ENCODE data around the gene KLHL25. TPM values are rescaled to one million over a fixed set of nuclear protein-coding genes. Genes with fewer than 3 reads are reported as not detected.

Gene KLHL25
- total RNA-seq, 1 experiment from 2014 or later, result 9.5 TPM

DNA sequence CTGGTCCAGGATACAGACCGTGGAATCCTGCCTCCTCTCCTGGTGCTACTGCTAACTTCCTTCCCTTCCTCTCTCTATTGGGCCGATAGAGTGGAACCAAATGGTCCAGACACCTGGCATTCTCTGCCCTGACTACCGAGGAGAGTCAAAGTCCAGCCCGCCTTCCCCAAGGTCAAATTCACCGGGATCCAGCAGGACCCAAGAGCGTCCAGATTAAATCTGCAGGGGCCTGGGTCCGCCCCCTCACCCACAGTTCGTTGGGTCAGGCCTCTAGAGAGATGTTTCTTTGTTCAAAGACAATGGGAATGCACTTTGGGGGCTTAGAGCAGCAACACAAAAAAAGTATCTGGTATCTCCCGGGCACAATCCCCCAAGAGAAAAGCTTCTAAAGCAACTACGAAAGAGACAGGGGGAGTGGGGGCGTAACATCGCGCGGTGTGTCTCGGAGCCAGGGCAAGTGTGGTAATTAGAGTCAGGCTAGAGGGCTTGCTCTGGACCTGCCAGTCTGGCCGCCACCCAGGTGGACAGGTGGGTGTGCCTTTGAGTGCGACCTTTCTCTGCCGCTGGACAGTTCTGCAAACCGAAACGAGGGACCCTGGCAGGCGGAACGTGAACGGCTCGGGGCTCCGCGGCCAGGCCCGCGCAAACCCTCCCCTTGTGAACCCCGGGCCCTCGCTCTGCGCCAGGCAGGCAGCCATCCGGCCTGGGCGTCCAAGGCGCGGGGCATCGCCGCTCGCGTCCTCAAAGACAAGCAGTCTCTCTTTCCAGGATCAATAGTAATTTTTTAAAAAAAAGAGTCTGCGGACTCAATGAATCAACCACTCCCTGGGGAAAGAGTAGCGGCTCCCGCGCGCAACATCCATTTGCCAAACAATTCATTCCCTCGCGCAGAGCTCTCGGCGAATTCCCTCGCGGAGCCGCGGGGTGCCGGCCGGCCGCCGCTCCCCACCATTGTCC, 806 bp downstream of the KLHL25 start:
- Histone ChIP-seq H3K36me3 (no peaks in the 10 kb centered on the region), H3K4me1 (peaks cover 4% of the 10 kb centered on the region; the same call in 1 of the 2 replicates), H3K27ac (peak overlapping the region; percentile 62), H3K4me3 (peak overlapping the region; percentile 96), H3K9me3 (replicated peaks) (no peaks in the 10 kb centered on the region), H3K27me3 (no peaks in the 10 kb centered on the region)
- peak; percentile 45 to 47 for DNase-seq

DNA sequence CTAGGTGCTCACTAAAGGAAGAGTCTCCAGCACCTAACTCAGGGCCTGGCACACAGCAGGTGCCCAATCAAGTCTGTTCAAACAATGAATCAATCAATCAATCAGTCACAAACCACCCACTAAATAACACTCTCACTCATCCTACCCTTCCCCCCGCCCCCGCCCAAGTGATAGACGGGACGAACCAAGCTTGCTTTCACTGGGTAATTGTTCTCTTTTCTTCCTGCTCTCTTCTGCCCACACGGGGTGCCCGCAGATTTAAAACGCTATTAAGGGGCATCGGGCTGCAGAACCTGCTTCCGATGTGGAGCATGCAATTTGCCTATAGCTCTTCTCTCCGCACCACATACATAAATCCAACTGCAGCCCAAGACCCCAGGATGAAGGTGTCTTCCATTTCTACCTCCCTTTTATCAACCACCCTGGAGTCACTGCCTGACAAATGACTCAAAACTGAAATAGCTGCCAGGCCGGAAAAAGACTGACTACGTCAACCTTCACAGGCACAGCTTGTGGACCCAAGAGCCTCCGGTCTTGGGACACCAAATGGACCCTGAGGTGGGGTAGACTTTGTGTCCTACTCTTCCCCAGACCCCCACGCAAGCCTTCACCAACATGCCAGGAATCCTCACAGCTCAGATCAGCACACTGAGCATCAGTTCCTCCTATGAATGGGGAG, 1.7 kb downstream of the KLHL25 start:
- no peak for DNase-seq
- Histone ChIP-seq H3K4me3 (peak overlapping the region; percentile 96), H3K9me3 (replicated peaks) (no peaks in the 10 kb centered on the region), H3K27ac (no peak overlapping the region), H3K27me3 (no peaks in the 10 kb centered on the region), H3K4me1 (peaks cover 8% of the 10 kb centered on the region; the same call in 1 of the 2 replicates), H3K36me3 (no peaks in the 10 kb centered on the region)

DNA sequence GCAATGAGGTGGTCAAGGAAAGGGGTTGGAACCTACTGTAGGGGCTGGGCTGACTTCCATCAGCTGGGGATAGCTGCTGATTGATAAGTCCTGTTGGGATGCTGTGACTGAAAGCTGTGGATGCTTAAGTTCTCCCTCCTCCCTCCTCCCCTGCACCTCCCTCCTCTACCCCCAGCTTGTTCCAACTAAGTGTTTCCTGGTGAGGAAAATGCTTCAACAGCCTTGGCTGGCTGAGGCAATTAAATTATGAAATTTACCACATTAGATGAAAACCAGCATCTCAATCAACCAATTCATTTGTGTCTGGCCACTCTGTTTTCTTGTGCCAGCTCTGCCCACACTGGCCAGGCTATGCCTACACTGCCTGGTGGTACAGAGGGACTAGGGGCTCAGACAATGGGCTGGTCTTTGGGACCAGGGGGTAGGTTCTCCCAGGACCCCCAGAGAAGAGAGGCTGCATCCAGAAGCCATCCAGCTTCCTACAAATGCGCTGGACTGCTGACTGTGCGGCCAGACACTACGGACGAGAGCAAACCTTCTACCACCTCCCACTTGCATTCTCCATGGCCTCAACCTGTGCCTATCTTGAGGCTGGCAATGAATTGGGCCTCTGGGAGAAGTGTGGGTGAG, 2.5 kb downstream of the KLHL25 start:
- no peaks in the 10 kb centered on the region for H3K27me3 ChIP-seq
- H3K4me1 ChIP-seq, result peaks cover 8% of the 10 kb centered on the region; the same call in 1 of the 2 replicates
- H3K36me3 ChIP-seq, result no peaks in the 10 kb centered on the region
- H3K4me3 ChIP-seq, result no peak overlapping the region
- H3K9me3 ChIP-seq (replicated peaks), result no peaks in the 10 kb centered on the region
- H3K27ac ChIP-seq, result no peak overlapping the region
- DNase-seq, result no peak

DNA sequence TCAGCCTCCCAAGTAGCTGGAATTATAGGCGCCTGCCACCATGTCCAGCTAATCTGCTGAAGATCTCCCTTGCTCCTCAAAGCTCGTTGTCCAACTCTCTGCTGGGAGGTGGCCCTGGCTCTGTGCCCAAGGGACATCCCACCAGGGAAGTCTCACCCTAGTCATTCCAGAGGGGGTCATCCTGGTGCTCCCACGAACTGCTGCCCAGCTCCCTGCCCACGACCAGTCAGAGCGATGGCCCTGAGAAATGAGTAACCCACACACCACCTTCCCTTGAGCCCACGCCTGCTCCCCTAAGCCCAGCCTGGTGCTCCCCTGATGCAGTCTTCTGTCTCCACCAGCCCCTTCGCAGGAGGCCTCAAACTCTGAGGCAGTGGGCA, 5.2 kb downstream of the KLHL25 start:
- Histone ChIP-seq H3K36me3 (no peaks in the 10 kb centered on the region), H3K9me3 (replicated peaks) (no peaks in the 10 kb centered on the region), H3K27ac (no peak overlapping the region), H3K4me1 (peaks cover 18% of the 10 kb centered on the region), H3K4me3 (no peak overlapping the region), H3K27me3 (no peaks in the 10 kb centered on the region)
- DNase-seq, result no peak

DNA sequence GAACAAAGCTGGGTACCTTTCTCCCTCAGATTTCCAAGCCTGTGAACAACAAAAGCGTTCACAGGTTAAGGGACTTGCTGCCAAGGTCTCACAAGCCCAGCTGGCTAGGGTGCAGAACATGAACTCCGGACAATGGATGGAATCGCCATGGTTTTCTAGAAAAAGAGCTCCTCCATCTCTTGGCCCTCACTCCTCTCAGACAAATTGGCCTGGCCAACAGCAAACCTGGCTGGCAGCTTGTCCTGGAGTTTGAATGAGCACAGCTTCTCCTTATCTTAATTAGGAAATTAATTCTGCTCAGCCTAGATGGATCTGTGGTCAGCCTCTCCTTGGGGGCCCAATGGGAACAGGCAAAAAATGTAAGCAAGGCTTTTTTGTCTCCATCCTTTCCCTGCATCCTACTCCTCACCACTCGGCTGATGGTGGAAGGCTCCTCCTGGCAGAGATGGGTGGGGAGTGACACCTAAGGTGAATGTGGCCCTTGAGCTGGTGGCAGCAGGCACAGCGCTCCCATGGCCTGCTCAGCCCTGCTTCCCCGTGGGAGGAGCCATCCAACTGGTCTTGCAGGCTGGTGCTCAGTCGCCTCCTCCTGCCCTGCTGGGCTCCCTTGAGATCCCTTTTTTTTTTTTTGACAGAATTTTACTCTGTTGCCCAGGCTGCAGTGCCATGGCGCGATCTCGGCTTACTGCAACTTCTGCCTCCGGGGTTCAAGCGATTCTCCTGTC, 5.8 kb downstream of the KLHL25 start:
- Histone ChIP-seq H3K36me3 (no peaks in the 10 kb centered on the region), H3K4me3 (no peak overlapping the region), H3K4me1 (peaks cover 18% of the 10 kb centered on the region), H3K27ac (no peak overlapping the region), H3K27me3 (no peaks in the 10 kb centered on the region), H3K9me3 (replicated peaks) (no peaks in the 10 kb centered on the region)
- no peak for DNase-seq

DNA sequence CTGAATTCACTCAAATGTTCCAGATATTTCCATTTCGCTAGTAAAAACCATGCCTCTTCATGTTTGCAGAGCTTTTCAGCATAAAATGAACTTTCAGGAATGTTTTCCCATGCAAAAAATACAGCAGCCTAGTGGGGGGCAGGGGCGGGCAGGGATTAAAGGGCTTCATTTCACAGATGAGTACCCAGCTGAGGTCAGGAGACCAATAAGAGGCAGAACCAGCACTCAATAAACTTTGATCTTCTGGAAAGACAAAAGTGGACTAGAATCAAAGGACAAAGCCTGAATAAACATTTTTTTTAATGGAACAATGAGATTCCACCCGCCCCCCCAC, 8.0 kb downstream of the KLHL25 start:
- H3K27ac ChIP-seq, result no peak overlapping the region
- no peak for DNase-seq
- H3K27me3 ChIP-seq, result no peaks in the 10 kb centered on the region
- no peak overlapping the region for H3K4me3 ChIP-seq
- H3K36me3 ChIP-seq, result no peaks in the 10 kb centered on the region
- peaks cover 18% of the 10 kb centered on the region for H3K4me1 ChIP-seq
- H3K9me3 ChIP-seq (replicated peaks), result no peaks in the 10 kb centered on the region

DNA sequence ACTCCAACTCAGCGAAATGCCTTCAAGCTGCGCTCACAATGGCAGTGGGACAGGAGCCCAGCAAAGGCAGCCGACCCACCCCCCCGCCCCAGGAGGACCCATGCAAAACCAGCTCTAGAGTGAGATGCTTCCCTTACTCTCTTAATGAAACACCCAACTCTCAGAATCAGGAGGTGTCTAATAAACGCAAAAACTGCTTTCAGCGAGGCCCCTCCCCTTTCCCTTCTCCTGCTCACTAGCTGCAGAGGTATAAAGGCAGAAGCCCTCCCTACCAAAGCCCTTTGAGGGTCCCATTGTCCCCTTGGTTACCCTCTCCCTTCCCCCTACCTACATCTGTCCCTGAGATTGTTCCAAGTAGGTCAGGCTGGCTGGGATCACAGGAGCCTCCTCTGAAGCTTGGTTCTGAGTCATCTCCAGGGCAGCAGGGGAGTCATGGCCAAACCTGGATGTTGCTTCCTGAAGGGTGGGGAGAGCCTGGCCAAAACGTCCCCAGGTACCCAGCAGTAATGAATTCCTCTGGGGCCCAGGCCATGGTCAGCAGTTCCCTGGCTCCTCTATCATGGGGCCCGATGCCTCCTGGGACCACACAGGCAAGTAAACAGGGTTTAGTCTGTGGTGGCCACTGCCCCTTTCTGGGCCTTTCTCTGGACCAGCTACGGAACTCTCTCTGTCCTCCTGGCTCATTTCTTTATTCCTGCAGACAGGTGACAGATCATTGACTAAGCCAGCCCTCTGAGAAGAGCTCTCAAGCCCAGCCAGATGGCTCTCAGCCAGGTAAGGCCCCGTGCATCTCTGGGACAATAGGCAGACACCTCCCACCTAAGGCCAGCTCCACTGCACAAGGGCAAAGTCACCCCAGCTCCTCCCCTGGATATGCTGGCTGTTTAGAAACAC, 8.6 kb downstream of the KLHL25 start:
- Histone ChIP-seq H3K4me3 (no peak overlapping the region), H3K4me1 (peaks cover 18% of the 10 kb centered on the region), H3K36me3 (no peaks in the 10 kb centered on the region), H3K9me3 (replicated peaks) (no peaks in the 10 kb centered on the region), H3K27me3 (no peaks in the 10 kb centered on the region), H3K27ac (no peak overlapping the region)
- DNase-seq, result no peak

DNA sequence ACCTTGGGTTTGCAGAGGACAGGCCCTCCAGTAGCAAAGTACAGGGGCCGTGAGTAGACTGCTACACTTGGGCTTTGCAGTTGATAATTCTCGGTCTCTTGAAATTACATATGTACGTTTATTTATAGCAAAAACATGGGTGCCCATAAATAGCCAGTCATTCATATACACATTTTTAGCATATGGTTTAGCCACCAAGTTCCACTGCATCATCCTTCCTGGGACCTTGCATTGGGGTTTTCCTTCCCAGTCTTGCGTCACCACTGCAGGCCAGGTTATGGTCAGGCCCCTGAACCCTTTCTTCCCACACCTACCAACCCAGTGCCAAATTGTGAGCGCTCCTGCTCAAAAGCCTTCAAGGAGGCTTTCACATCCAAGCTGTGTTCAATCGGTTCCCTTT, 12.7 kb downstream of the KLHL25 start:
- no peak for DNase-seq
- H3K4me1 ChIP-seq, result peaks cover 14% of the 10 kb centered on the region

DNA sequence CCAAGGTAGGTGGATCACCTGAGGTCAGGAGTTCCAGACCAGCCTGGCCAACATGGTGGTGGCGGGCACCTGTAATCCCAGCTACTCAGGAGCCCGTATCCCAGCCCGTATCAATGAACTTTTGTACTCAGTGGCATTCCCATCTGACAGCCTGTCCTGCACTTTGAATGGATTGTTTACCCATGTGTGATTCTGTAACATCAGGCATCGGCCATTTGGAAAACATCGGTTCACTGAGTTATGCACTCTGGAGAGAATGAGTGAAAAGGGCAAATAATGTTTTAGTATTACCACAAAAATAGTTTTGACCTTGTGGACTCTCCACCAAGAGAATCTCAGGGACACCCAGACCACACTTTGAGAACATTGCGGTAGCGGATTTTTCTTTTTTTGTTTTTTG, 13.6 kb downstream of the KLHL25 start:
- Histone ChIP-seq H3K27me3 (no peaks in the 10 kb centered on the region), H3K27ac (no peak overlapping the region), H3K4me3 (no peak overlapping the region), H3K4me1 (peaks cover 7% of the 10 kb centered on the region), H3K9me3 (replicated peaks) (no peaks in the 10 kb centered on the region), H3K36me3 (no peaks in the 10 kb centered on the region)
- DNase-seq, result no peak

More for the DNA sequence above, 12.7 kb downstream of the KLHL25 start:
- H3K9me3 ChIP-seq (replicated peaks), result no peaks in the 10 kb centered on the region
- H3K36me3 ChIP-seq, result no peaks in the 10 kb centered on the region
- no peak overlapping the region for H3K27ac ChIP-seq
- H3K4me3 ChIP-seq, result no peak overlapping the region
- no peaks in the 10 kb centered on the region for H3K27me3 ChIP-seq

DNA sequence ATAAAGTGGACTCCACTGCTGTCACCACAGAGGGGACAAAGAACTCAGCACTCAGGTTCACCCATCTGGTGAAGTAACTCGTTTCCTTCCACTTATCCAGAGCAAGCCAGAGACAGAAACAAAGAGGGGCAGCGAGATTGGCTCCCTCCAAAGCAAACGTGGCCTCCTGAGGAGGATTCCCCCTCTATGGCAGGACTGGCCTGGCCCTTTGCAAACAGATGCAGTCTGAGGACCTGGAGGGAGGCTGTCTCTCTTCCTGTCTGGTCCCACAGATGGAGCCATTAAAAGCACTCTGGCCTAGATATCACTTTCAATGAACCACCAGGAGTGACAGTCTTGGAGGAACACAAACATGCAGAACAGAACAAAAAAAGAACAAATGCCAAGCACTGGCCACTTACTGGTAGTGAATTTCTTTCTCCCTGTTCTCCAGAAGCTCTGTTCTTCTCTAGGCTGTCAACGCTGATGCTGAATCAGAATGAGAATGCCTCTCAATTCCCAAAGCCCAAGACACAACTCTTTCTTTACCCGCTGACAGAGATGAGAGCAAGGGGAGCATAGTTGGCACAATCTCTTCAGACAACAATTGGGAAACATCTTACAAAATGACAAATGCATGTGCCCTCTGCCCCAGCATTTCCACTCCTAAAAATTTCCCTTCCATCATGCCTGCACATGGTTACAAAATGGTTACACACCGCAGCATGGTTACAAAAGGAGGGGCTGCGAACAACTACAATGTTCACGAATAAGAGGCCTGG, 14.3 kb downstream of the KLHL25 start:
- H3K36me3 ChIP-seq, result no peaks in the 10 kb centered on the region

DNA sequence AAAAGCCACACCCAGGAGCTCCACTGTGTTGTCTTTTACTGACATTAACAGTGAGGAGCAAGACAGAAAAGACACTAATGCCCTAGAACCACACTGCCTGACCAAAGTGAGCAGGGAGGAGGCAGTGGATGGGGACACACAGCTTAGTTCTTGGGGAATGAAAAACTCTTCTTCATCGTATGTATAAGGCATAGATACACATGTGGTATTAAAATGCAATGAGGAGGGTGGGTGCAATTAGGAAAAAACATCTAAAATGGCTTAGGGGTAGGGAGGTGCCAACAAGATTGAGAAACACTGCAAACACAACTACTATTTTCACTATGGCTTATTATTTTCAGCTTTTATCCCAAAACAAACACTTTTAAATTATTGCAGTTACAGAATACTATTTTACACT, 15.5 kb downstream of the KLHL25 start:
- no peak overlapping the region for H3K27ac ChIP-seq
- H3K36me3 ChIP-seq, result no peaks in the 10 kb centered on the region
- no peak for DNase-seq
- no peaks in the 10 kb centered on the region for H3K4me1 ChIP-seq
- no peak overlapping the region for H3K4me3 ChIP-seq
- no peaks in the 10 kb centered on the region for H3K9me3 ChIP-seq (replicated peaks)
- H3K27me3 ChIP-seq, result no peaks in the 10 kb centered on the region

More for the DNA sequence above, 14.3 kb downstream of the KLHL25 start:
- no peak overlapping the region for H3K4me3 ChIP-seq
- no peaks in the 10 kb centered on the region for H3K9me3 ChIP-seq (replicated peaks)
- H3K27ac ChIP-seq, result no peak overlapping the region
- no peak for DNase-seq
- peaks cover 3% of the 10 kb centered on the region for H3K4me1 ChIP-seq
- no peaks in the 10 kb centered on the region for H3K27me3 ChIP-seq

DNA sequence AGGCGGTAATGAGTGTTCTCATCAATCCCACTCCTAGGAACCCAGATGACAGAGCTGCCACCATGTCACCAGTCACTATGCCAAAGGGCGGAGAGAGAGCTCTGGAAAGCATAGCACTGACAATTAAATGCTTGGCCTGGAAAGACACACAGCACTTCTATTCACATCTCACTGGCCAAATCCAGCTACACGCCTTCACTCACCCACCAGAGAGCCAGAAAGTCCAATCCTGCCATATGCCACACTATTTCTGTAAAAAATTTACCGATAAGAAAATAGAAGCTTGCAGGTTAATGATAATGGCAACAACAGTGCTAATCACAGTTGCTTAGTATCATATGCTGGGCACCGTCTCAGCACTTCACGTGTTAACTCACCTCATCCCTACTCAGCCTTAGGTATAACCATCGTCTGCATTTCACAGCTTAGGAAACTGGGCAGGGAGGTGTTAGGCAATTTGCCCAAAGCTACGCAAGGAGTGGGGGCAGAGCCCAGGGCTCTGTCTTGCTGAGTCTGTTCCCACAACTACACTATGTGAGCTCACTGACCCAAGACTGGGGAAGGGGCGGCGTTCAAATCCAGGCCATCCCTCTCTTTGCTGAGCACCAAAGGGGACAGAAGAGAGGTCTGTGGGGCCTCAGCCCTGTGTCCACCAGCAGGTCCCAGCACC, 16.5 kb downstream of the KLHL25 start:
- Histone ChIP-seq H3K36me3 (no peaks in the 10 kb centered on the region), H3K27me3 (no peaks in the 10 kb centered on the region), H3K9me3 (replicated peaks) (no peaks in the 10 kb centered on the region), H3K4me1 (no peaks in the 10 kb centered on the region), H3K27ac (no peak overlapping the region), H3K4me3 (no peak overlapping the region)
- DNase-seq, result no peak

All from SJCRH30 (cell line).